K562 (cell line): ENCODE results near the gene RIPPLY3. TPM values are rescaled to one million over a fixed set of nuclear protein-coding genes. Genes with fewer than 3 reads are reported as not detected.

Experiments used
- BDP1 ChIP-seq: IDR thresholded peaks from 3 replicates; pipeline ENCODE4 v1.6.1; 2011; ENCODE audit not compliant: insufficient read length, insufficient read depth
- BRD4 ChIP-seq: fragments of 200-600 bp; sonication (generic); IDR thresholded peaks from 2 replicates; pipeline ENCODE4 v1.6.1; 2017; ENCODE audit warnings: inconsistent platforms
- C11orf30 ChIP-seq: fragments of 450-650 bp; IDR thresholded peaks from 2 replicates; pipeline ENCODE4 v1.6.1; 2016; ENCODE audit warnings: low read depth, mild to moderate bottlenecking
- CBFA2T2 ChIP-seq: fragments of 450-650 bp; conservative IDR thresholded peaks from 2 replicates; pipeline ENCODE4 v1.6.1; 2017; ENCODE audit warnings: mild to moderate bottlenecking
- CGGBP1 ChIP-seq: fragments of 250-450 bp; sonication (Bioruptor Pico); IDR thresholded peaks from 2 replicates; pipeline ENCODE4 v1.9.0; 2021; ENCODE audit warnings: mild to moderate bottlenecking
- CSDE1 ChIP-seq, 2 experiments: fragments of 450-650 bp; IDR thresholded peaks; 2 replicates each; pipeline ENCODE4 v1.6.1; 2016; ENCODE audit warnings: mild to moderate bottlenecking in 1 of 2
- FOXP1 ChIP-seq: sonication (generic); formaldehyde crosslinking; IDR thresholded peaks from 2 replicates; pipeline ENCODE4 v1.8.0; 2022; ENCODE audit warnings: mild to moderate bottlenecking, missing genetic modification reagents
- HDAC2 ChIP-seq: fragments of 450-650 bp; IDR thresholded peaks from 2 replicates; pipeline ENCODE4 v1.6.1; 2016; ENCODE audit warnings: mild to moderate bottlenecking
- ILK ChIP-seq: fragments of 450-650 bp; IDR thresholded peaks from 2 replicates; pipeline ENCODE4 v1.6.1; 2016; ENCODE audit warnings: missing genetic modification characterization, low read depth, mild to moderate bottlenecking, missing compliant biosample characterization, moderate library complexity, borderline replicate concordance
- MCM3 ChIP-seq: fragments of 450-650 bp; IDR thresholded peaks from 2 replicates; pipeline ENCODE4 v1.6.1; 2016
- NCOA6 ChIP-seq: fragments of 450-650 bp; IDR thresholded peaks from 2 replicates; pipeline ENCODE4 v1.6.1; 2017; ENCODE audit warnings: mild to moderate bottlenecking
- NR4A1 ChIP-seq, 2 experiments: fragments of 250-450 bp in 1 of 2; fragments of 450-650 bp in 1 of 2; sonication (Bioruptor Pico) in 1 of 2; IDR thresholded peaks; 2 replicates each; pipeline versions ENCODE4 v1.4.0 to v1.6.1; 2016 to 2020; ENCODE audit warnings: mild to moderate bottlenecking in 2 of 2, missing compliant biosample characterization in 1 of 2, missing genetic modification characterization in 1 of 2, moderate library complexity in 1 of 2
- PCBP2 ChIP-seq: fragments of 200-400 bp; formaldehyde crosslinking; IDR thresholded peaks from 2 replicates; pipeline ENCODE4 v1.6.1; 2018; ENCODE audit warnings: low read length, low read depth, mild to moderate bottlenecking, moderate library complexity; ENCODE audit not compliant: poor library complexity, severe bottlenecking
- PHF8 ChIP-seq: fragments of 200-600 bp; sonication (generic); IDR thresholded peaks from 2 replicates; pipeline ENCODE4 v1.6.1; 2012; ENCODE audit warnings: mixed run types, mild to moderate bottlenecking, inconsistent platforms, low read length, moderate library complexity, borderline replicate concordance
- POLR2A ChIP-seq: fragments of 450-650 bp; conservative IDR thresholded peaks from 2 replicates; pipeline ENCODE4 v1.6.1; 2016
- POLR3A ChIP-seq: IDR thresholded peaks from 2 replicates; pipeline ENCODE4 v1.6.1; 2011; ENCODE audit warnings: borderline replicate concordance, mild to moderate bottlenecking, moderate library complexity; ENCODE audit not compliant: insufficient read length, insufficient read depth; ENCODE audit errors: extremely low read depth
- SPI1 ChIP-seq: IDR thresholded peaks from 2 replicates; pipeline ENCODE4 v1.6.1; 2011; ENCODE audit warnings: low read depth, low read length, control low read depth, borderline replicate concordance
- SRF ChIP-seq, 2 experiments: fragments of 250-450, 450-650 bp in 1 of 2; sonication (Bioruptor Pico) in 1 of 2; sonication (generic) in 1 of 2; formaldehyde crosslinking; IDR thresholded peaks; 2 replicates each; pipeline versions ENCODE4 v1.5.0 to v1.5.1; 2020 to 2022; ENCODE audit warnings: mild to moderate bottlenecking in 1 of 2, missing genetic modification reagents in 1 of 2
- TGIF2 ChIP-seq: sonication (generic); formaldehyde crosslinking; IDR thresholded peaks from 2 replicates; pipeline ENCODE4 v1.8.1; 2022; ENCODE audit warnings: mild to moderate bottlenecking, missing genetic modification reagents, moderate library complexity
- ZNF121 ChIP-seq: sonication (generic); formaldehyde crosslinking; conservative IDR thresholded peaks from 2 replicates; pipeline ENCODE4 v1.8.0; 2022; ENCODE audit warnings: missing genetic modification reagents
- ZNF239 ChIP-seq: fragments of 250-450 bp; sonication (Bioruptor Pico); IDR thresholded peaks from 2 replicates; pipeline ENCODE4 v1.4.0; 2020; ENCODE audit warnings: mild to moderate bottlenecking
- ZNF277 ChIP-seq: fragments of 250-450 bp; sonication (Bioruptor Pico); IDR thresholded peaks from 2 replicates; pipeline ENCODE4 v1.8.0; 2022; ENCODE audit warnings: inconsistent platforms, mild to moderate bottlenecking, moderate library complexity, borderline replicate concordance
- ZNF77 ChIP-seq: fragments of 250-450 bp; sonication (Bioruptor Pico); IDR thresholded peaks from 2 replicates; pipeline ENCODE4 v1.5.0; 2020
- polyA plus RNA-seq, 8 experiments: library from polyadenylated mRNA; depleted of rRNA in 4 of 8; stranded (reverse) in 5 of 8; unstranded in 3 of 8; fragments of >200 nt; fragmentation: Nextera tagmentation in 2 of 8; fragmentation: Illumina TruSeq in 1 of 8; extraction: Ambion mirVana in 2 of 8; extraction: Trizol in 1 of 8; gene quantifications; 2 replicates each; pipeline versions ENCODE4 v1.2.1 to v1.2.3, GENCODE V29; 2011 to 2014; ENCODE audit warnings: inconsistent platforms in 1 of 8, missing spikeins in 1 of 8
- total RNA-seq, 7 experiments: library from RNA; depleted of rRNA in 6 of 7; stranded (reverse); fragments of >200 nt in 6 of 7; fragmentation: Illumina TruSeq in 2 of 7; extraction: Trizol in 2 of 7; gene quantifications; 2 replicates each; pipeline versions ENCODE4 v1.2.1 to v1.2.3, GENCODE V29; 2011 to 2021; ENCODE audit warnings: low replicate concordance in 1 of 7
- TF ChIP-seq, protein P1 (sequence below): fragments of 450-650 bp; formaldehyde crosslinking; IDR thresholded peaks from 2 replicates; pipeline ENCODE4 v1.4.0; 2020; ENCODE audit warnings: mild to moderate bottlenecking, moderate library complexity

Gene RIPPLY3
- total and polyA plus RNA-seq, 9 of the 15 experiments (the other 6 are each of a cell fraction or from before 2014, with no cell fraction given), result not detected

DNA sequence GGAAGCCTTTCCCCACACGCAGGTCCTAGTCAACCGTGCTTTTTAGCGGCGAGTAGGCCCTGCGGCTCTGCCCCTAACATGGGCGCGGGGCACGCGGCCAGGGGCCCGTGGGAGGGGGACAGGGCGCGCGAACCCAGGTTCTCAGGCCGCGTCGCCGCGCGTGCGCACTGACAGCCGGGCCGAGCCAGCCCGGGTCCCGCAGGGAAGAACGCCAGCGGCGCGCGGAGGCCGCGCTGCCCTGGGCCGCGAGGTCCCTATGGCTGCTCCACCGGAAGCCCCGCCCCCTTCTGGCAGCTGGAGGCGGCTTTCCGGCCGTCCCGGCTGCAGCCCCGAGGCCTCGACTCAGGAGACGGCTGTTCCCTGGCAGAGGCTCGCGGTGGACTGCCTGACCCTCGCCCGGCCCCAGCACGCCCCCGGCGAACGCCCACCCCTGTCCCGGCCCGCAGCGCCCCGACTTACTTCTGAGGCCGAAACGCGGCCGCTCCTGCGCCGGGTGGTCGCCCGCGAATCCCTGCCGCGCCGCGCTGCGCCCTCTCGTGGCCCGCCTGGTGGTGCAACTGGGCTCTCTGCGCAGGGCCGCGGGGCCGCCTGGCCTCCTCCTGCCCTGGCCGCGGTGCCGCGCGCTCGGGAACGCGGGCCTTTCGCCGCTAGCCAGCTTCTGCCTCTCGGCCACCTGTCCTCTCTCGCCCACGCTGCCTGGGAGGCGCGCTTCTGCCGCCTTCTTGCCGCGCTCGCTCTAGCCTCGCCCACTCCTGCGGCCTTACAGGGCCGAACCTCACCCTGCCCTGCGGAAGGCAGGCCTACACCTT lies 16.6 kb upstream of the RIPPLY3 start (continued):
- TF ChIP-seq, protein P1, sequence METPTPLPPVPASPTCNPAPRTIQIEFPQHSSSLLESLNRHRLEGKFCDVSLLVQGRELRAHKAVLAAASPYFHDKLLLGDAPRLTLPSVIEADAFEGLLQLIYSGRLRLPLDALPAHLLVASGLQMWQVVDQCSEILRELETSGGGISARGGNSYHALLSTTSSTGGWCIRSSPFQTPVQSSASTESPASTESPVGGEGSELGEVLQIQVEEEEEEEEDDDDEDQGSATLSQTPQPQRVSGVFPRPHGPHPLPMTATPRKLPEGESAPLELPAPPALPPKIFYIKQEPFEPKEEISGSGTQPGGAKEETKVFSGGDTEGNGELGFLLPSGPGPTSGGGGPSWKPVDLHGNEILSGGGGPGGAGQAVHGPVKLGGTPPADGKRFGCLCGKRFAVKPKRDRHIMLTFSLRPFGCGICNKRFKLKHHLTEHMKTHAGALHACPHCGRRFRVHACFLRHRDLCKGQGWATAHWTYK (CRISPR knock-in tag), result peak; percentile 65
- TF ChIP-seq ZNF277 (CRISPR knock-in tag) (no peak), CGGBP1 (no peak), PCBP2 (peak; percentile 57), C11orf30 (peak; percentile 46; the same call in 1 of the 2 replicates), NR4A1 (CRISPR knock-in tag; IDR thresholded peaks at IDR 0.05) (peak; percentile 56; the same call in 1 of the 2 replicates), NR4A1 (tag; IDR thresholded peaks at IDR 0.05) (peak; percentile 83), SRF (CRISPR knock-in tag; IDR thresholded peaks at IDR 0.05) (peak in 1 of 2 experiments; percentile 53; a peak in 1 of 4 replicates), BDP1 (no peak), CSDE1 (IDR thresholded peaks at IDR 0.05) (peak in 1 of 2 experiments; percentile 57; a peak in 1 of 4 replicates), POLR2A (peak; percentile 92), SPI1 (no peak), FOXP1 (CRISPR knock-in tag) (peak; percentile 88), ZNF121 (CRISPR knock-in tag) (peak; percentile 51), POLR3A (no peak), HDAC2 (no peak), MCM3 (no peak), PHF8 (peak; percentile 85; the same call in 1 of the 2 replicates), CBFA2T2 (no peak), ZNF239 (CRISPR knock-in tag) (no peak; the same call in 1 of the 2 replicates), BRD4 (no peak), ILK (no peak), NCOA6 (peak; percentile 83), TGIF2 (CRISPR knock-in tag) (peak; percentile 78; the same call in 1 of the 2 replicates), ZNF77 (no peak)
